ENCODE data around the gene BSN. TPM values are rescaled to one million over a fixed set of nuclear protein-coding genes. Genes with fewer than 3 reads are reported as not detected.

BSN gene
- 1 to 10 TPM in 3 of 6 donors, under 1 TPM in 3; 0.56 to 1.2 (median 0.85) TPM for total RNA-seq
- 1 to 10 TPM in 1 of 2 donors, under 1 TPM in 1; 0.89 to 1.6 TPM for polyA plus RNA-seq

GRCh38 chr3:49553692-49554632 lies at the start of gene BSN:
Gene BSN, plus strand, starts transcription at chr3:49554477. Its CDS starts 126 bp downstream, at chr3:49554603.
- no peak for FAIRE-seq
- peak; percentile 95 to 98 (median 96) for ATAC-seq
- Histone ChIP-seq H3K4me3 (peak within 1 kb of the TSS; percentile 63 to 78 (median 72)), H3K27ac (peak within 1 kb of the TSS in 3 of 4 donors; percentile 4 to 62 (median 34)), H3K36me3 (no peaks in the 10 kb centered on the region), H3K4me1 (peaks cover 0 to 4% (median 0%) of the 10 kb centered on the region in 3 donors), H3K9me3 (no peaks in the 10 kb centered on the region), H3K27me3 (no peaks in the 10 kb centered on the region)
- WGBS, 2 donors = 2 to 3% methylated on average over 47 to 76 of the region's 76 CpGs
- peak; percentile 90 to 99 (median 94) for DNase-seq
- TF ChIP-seq CTCF (IDR thresholded peaks at IDR 0.05) = no peak
- intact Hi-C loops (cut with DNase I) = no loop called here

- no peak overlapping the region for H3K4me3 ChIP-seq
- WGBS, 2 donors = 94 to 98% methylated on average over 3 of the region's 3 CpGs
- no peaks in the 10 kb centered on the region for H3K9me3 ChIP-seq
- intact Hi-C loops (cut with DNase I) = no loop called here
- FAIRE-seq (no peak), ATAC-seq (no peak), DNase-seq (no peak)
- peaks cover 5 to 21% (median 19%) of the 10 kb centered on the region in 3 donors for H3K4me1 ChIP-seq
- no peak for TF ChIP-seq CTCF (IDR thresholded peaks at IDR 0.05)
- no peaks in the 10 kb centered on the region for H3K27me3 ChIP-seq
- H3K27ac ChIP-seq = no peak overlapping the region
- H3K36me3 ChIP-seq = peaks cover 0 to 16% (median 6%) of the 10 kb centered on the region in 3 donors
Measured at GRCh38 chr3:49506906-49507305, 47.4 kb upstream of the BSN start.

- Histone ChIP-seq H3K36me3 (peaks cover 0 to 19% (median 6%) of the 10 kb centered on the region in 3 donors), H3K9me3 (no peaks in the 10 kb centered on the region), H3K4me1 (peaks cover 19 to 32% (median 25%) of the 10 kb centered on the region in 3 donors), H3K27ac (no peak overlapping the region), H3K4me3 (no peak overlapping the region), H3K27me3 (no peaks in the 10 kb centered on the region)
- FAIRE-seq (no peak), ATAC-seq (peak in 1 of 4 donors; percentile 6), DNase-seq (no peak)
- TF ChIP-seq CTCF (IDR thresholded peaks at IDR 0.05) = no peak
- intact Hi-C loops (cut with DNase I) = no loop called here
- 31 to 35% methylated on average over 2 of the region's 2 CpGs for WGBS, 2 donors
Measured at GRCh38 chr3:49509028-49509561, 45.2 kb upstream of the BSN start.

GRCh38 chr3:49511639-49512038 lies 42.6 kb upstream of the BSN start:
- Histone ChIP-seq H3K4me1 (peaks cover 17 to 27% (median 18%) of the 10 kb centered on the region in 3 donors), H3K27ac (no peak overlapping the region), H3K9me3 (no peaks in the 10 kb centered on the region), H3K36me3 (peaks cover 0 to 19% (median 6%) of the 10 kb centered on the region in 3 donors), H3K27me3 (no peaks in the 10 kb centered on the region), H3K4me3 (no peak overlapping the region)
- DNase-seq (no peak), FAIRE-seq (no peak), ATAC-seq (no peak)
- WGBS, 2 donors = 84% methylated on average over 2 of the region's 2 CpGs
- no peak for TF ChIP-seq CTCF (IDR thresholded peaks at IDR 0.05)
- intact Hi-C loops (cut with DNase I) = loop anchor here in 1 of 3 donors (5.0 kb wide), 1 partner anchor 39 kb away; the partner anchor contains the start of gene DAG1
